ENCODE measurements around the gene TMEM131L.
A peak's percentile ranks its signal among the peaks of the same experiment; 100 is the strongest.

TMEM131L gene

DNA sequence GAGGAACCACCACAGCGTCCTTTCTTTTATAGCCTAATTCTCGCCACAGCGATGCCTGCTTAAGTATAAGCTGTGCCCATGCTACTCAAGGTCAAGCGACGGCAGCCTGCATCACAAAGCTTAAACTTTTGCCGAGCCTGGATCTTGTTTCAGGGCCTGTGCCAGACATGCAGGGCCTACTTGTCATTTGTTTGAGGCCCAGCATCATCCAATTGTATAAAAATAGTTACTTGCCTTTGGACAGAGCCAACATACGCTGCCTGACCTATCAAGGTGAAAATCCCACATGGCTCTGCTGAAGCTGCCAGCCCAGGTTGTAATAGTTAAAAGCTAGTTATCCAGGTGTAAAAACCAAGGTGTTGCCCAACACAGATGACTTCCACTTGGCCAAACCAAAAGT, 107.1 kb downstream of the TMEM131L start:
- POLR2A ChIA-PET, result interaction anchor here (1.1 to 1.2 kb wide), 2 partner anchors 31 to 59 kb away, joined by 3 to 5 read pairs; no protein-coding TSS in a partner anchor
- CTCF ChIA-PET, result interaction anchor here (0.8 to 8.4 kb wide), 28 partner anchors 9 to 490 kb away, joined by 3 to 199 read pairs (median 5); partner anchors contain the start of genes MND1 and TMEM131L

DNA sequence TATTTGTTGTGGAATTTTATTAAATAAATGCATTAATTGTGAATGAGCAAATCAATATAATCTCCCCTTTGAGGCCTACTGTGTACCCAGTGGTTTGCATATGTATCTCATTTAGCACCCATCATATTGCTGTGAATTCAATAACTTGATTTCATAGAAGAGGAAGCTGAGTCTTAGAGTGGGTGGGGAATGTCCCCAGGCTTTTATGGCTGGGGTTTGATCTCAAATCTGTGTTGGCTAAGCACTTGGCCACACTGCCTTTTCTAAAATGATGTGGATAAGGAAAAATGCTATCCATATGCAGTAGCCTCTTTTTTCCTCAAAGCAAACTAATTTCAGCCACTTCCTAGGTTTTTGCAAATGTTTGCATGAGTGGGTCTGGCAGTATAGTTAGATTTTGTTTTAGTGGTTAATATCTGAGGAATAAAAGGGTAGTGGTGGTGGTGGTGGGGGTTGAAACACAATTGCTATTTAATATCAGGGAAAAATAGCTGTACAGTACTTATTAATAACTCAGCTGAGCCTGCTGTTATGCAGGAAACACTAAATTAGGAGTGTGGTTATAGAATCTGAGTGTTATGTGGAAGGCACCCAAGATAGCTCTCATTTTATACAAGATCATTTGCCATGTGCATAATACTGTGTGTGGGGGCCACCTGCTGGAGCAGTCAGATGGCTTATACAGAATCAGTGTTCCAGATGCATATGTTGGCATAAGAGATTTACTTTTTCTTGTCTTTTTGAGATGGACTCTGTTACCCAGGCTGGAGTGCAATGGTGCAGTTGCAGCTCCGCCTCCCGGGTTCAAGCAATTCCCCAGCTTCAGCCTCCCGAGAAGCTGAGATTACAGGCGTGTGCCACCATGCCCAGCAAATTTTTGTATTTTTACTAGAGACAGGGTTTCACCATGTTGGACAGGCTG, 108.0 kb downstream of the TMEM131L start:
- ChIA-PET CTCF (interaction anchor here (0.5 to 8.4 kb wide), 74 partner anchors 8 to 492 kb away, joined by 3 to 199 read pairs (median 4); partner anchors contain the start of genes MND1, TMEM131L and TRIM2), POLR2A (interaction anchor here (0.8 to 1.2 kb wide), 4 partner anchors 32 to 225 kb away, joined by 3 to 5 read pairs (median 4); no protein-coding TSS in a partner anchor)
- peak; percentile 67 for DNase-seq (ENCODE audit: low read depth, low spot score)
- TF ChIP-seq, protein P1, sequence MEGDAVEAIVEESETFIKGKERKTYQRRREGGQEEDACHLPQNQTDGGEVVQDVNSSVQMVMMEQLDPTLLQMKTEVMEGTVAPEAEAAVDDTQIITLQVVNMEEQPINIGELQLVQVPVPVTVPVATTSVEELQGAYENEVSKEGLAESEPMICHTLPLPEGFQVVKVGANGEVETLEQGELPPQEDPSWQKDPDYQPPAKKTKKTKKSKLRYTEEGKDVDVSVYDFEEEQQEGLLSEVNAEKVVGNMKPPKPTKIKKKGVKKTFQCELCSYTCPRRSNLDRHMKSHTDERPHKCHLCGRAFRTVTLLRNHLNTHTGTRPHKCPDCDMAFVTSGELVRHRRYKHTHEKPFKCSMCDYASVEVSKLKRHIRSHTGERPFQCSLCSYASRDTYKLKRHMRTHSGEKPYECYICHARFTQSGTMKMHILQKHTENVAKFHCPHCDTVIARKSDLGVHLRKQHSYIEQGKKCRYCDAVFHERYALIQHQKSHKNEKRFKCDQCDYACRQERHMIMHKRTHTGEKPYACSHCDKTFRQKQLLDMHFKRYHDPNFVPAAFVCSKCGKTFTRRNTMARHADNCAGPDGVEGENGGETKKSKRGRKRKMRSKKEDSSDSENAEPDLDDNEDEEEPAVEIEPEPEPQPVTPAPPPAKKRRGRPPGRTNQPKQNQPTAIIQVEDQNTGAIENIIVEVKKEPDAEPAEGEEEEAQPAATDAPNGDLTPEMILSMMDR (IDR thresholded peaks at IDR 0.05; ENCODE audit: insufficient read depth, low read length, missing control alignments), result peak; percentile 79
- no peak overlapping the region for H3K4me3 ChIP-seq (ENCODE audit: low read depth, low read length)

More for the DNA sequence above, 107.1 kb downstream of the TMEM131L start:
- TF ChIP-seq, protein P1 (IDR thresholded peaks at IDR 0.05; ENCODE audit: insufficient read depth, low read length, missing control alignments), result no peak
- no peak overlapping the region for H3K4me3 ChIP-seq (ENCODE audit: low read depth, low read length)
- no peak for DNase-seq (ENCODE audit: low read depth, low spot score)

DNA sequence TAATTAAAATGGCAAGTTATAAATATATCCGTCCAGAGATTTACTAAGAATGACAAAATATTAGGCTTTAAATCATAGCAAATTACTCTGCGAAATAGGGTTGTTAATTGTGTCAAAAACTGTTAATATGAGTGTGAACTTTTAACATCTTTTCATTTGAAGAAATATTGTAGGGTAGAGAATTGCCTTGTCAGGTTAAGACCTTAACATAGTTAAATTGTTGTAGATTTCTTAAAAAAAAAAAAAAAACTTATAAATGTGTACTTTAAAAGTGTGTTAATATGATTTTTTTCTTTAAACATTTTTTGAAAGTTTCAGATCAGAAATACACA, 110.2 kb downstream of the TMEM131L start:
- POLR2A ChIA-PET, result no interaction called here
- no peak overlapping the region for H3K4me3 ChIP-seq (ENCODE audit: low read depth, low read length)
- TF ChIP-seq, protein P1 (IDR thresholded peaks at IDR 0.05; ENCODE audit: insufficient read depth, low read length, missing control alignments), result no peak
- DNase-seq (ENCODE audit: low read depth, low spot score), result no peak
- CTCF ChIA-PET, result interaction anchor here (0.6 to 4.0 kb wide), 12 partner anchors 9 to 450 kb away, joined by 3 to 46 read pairs (median 4); partner anchors contain the start of gene MND1

DNA sequence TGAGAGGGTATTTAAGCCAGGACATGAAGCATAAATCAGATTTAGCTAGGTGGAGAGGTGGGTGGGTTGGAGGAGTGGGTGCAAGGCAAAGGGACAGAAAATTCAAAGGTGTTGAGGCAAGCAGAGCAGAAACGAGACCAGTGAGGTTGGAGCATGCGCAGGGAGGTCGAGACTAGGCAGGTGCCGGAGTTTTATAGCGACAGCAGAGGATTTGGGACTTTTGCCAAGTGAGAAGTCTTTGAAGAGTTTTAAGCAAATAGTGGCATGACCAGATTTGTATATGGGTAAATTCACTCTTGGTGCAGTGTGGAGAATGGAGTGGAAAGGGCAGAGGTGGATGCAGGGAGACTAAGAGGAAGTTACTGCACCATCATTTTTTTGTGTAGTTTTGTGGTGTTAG, 110.9 kb downstream of the TMEM131L start:
- ChIA-PET POLR2A (no interaction called here), CTCF (interaction anchor here (0.6 to 4.0 kb wide), 15 partner anchors 10 to 451 kb away, joined by 3 to 46 read pairs (median 4); partner anchors contain the start of gene MND1)
- H3K4me3 ChIP-seq (ENCODE audit: low read depth, low read length), result no peak overlapping the region
- no peak for DNase-seq (ENCODE audit: low read depth, low spot score)
- TF ChIP-seq, protein P1 (IDR thresholded peaks at IDR 0.05; ENCODE audit: insufficient read depth, low read length, missing control alignments), result no peak

DNA sequence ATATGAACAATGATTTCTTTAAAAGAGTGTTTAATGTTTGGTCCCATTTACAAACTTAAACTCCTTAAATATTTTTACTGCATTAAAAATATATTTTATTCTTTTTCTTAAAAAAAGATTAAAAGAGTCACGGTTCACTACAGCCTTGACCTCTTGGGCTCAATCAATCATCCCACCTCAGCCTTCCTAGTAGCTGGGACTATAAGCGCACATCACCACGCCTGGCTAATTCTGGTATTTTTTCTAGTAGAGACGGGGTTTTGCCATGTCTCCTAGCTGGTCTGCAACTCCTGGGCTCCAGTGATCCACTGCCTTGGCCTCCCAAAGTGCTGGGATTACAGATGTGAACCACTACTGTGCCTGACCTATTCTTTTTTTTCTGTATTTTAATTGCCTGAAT, 113.2 kb downstream of the TMEM131L start:
- CTCF ChIA-PET, result interaction anchor here (4.0 kb wide), 1 partner anchor 234 kb away, joined by 46 read pairs; the partner anchor contains the start of gene MND1

More for the DNA sequence above, 113.2 kb downstream of the TMEM131L start:
- TF ChIP-seq, protein P1 (IDR thresholded peaks at IDR 0.05; ENCODE audit: insufficient read depth, low read length, missing control alignments), result no peak
- no peak for DNase-seq (ENCODE audit: low read depth, low spot score)
- POLR2A ChIA-PET, result no interaction called here
- no peak overlapping the region for H3K4me3 ChIP-seq (ENCODE audit: low read depth, low read length)

All from AG04449 (cell line).